HG02610 (cell line): ENCODE results near the gene CSNK2B.

Source experiments
- ATAC-seq: cut with Tn5 transposase; IDR thresholded peaks from one replicate; pipeline ENCODE4 v1.9.1; 2021; ENCODE audit warnings: mild to moderate bottlenecking, moderate library complexity; ENCODE audit not compliant: unreplicated experiment

CSNK2B gene

GRCh38 chr6:31665501-31666336 lies at the start of gene CSNK2B:
Gene CSNK2B, plus strand, starts transcription at chr6:31666080. Its CDS starts 752 bp downstream, at chr6:31666832.
- peak; percentile 74 for ATAC-seq

DNA sequence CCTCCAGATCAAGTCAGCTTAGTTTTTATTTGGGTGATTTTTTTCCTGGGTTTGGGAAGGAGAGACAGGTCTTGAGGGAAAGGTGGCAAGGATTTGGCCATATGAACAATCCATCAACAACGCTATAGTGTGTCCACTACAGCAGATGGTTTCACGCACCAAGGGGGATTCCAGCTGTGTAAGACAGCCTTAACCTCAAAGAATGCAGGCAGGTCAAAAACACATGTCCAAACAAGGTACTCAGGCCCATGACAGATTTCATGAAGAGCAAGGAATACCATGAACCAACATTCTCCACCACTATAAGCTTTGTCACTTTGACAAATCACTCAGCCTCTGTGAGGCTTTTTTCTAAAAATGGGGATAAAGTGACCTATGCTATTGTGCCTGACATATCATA lies 48.9 kb upstream of the CSNK2B start:
- ATAC-seq: no peak

- peak; percentile 81 for ATAC-seq
These were observed 45.9 kb upstream of the CSNK2B start for GRCh38 chr6:31619805-31620585.

GRCh38 chr6:31620586-31621319 lies 45.1 kb upstream of the CSNK2B start, which contains the start of gene PRRC2A:
Gene PRRC2A, plus strand, starts transcription at chr6:31620715. Its CDS starts 2,075 bp downstream, at chr6:31622790.
- ATAC-seq: peak; percentile 50

DNA sequence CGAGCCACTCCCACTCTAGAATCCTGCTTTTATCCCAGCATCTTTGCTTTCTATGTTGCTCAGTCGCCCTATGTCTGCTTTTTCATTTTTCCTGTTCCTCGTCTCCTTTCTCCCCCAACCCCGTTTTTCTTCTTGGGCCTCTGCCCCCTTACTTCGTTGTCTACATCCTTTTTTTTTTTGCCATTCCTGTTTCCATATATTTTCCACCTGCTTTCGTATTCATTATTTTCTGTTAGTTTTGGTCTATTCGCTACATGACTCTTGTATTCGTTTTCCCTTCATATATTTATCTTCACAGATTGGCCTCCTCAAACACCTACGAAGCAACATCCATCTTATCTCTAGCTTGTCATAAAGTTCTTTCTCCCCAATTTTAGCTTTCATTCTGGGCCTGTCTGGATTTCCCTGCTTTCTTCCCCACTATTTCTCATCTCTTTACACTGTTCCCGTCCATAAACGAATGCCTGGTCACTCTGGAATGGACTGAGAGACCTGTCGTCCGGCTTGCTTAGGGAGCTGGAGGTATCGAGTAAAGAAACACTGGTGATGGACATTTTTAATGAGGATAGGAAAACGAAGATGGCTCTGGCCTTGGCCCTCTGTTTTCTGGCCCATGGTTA lies 44.5 kb upstream of the CSNK2B start:
- no peak for ATAC-seq

DNA sequence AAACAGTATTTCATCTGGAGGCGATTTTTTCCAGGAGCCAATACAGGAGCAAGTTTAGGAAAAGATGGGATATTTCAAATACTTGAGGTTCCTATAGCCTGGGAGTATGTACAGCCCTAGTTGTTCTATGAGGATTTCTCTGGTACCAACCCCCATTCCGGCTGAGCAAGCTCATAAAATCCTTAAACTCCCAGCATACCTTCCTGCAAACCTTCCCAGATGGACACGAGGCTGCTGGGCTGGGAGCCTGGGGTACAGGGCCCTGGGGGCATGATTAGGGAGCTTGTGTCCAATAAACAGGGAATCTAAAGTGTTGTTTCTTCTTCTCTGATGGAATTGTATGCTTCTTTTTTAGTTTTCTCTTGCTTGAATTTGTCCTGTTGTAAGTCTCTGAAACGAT lies 43.9 kb upstream of the CSNK2B start:
- ATAC-seq: no peak

GRCh38 chr6:31622684-31623091 lies 43.2 kb upstream of the CSNK2B start:
- ATAC-seq: no peak

GRCh38 chr6:31624070-31624469 lies 41.8 kb upstream of the CSNK2B start:
- no peak for ATAC-seq

DNA sequence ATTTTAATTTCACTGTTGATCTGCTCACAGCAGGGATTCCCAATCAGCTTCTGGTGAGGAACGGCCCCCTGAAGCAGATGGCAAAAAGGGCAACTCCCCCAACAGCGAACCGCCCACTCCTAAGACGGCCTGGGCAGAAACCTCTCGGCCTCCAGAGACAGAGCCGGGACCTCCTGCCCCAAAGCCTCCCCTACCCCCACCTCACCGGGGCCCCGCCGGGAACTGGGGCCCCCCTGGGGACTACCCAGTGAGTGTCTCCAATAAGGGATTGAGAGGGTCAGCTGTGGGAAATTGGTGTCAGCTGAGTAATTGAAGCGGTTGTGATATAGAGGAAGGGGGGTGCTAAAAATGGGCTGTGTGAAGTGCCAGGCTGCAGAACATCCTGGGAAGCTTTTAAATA lies 38.9 kb upstream of the CSNK2B start:
- no peak for ATAC-seq

DNA sequence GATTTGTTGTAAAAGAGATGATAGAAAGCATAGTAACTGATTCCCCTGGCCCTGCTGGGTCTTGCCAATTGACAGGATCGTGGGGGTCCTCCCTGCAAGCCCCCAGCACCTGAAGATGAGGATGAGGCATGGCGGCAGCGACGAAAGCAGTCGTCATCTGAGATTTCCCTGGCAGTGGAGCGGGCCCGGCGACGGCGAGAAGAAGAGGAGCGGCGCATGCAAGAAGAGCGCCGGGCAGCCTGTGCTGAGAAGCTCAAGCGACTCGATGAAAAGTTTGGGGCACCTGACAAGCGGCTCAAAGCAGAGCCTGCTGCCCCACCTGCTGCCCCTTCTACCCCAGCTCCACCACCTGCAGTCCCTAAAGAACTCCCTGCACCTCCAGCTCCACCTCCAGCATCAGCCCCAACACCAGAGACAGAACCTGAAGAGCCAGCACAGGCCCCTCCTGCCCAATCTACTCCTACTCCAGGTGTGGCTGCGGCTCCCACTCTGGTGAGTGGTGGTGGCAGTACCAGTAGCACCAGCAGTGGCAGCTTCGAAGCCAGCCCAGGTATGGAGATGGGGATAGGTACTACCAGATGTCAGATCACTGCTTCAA lies 38.1 kb upstream of the CSNK2B start:
- no peak for ATAC-seq

DNA sequence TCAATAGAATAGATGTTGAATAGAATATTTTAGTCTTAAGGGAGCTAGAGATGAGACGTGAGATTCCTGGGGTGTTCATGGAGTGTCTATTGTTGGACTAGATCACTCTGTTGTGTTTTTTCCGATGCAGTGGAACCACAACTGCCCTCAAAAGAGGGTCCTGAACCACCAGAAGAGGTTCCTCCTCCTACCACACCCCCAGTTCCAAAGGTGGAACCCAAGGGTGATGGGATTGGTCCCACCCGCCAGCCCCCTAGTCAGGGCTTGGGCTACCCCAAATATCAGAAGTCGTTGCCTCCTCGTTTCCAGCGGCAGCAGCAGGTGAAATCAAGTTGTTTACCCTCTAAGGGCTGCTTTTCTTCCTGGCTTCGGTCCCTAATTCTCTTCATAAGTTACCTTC lies 36.9 kb upstream of the CSNK2B start:
- no peak for ATAC-seq

DNA sequence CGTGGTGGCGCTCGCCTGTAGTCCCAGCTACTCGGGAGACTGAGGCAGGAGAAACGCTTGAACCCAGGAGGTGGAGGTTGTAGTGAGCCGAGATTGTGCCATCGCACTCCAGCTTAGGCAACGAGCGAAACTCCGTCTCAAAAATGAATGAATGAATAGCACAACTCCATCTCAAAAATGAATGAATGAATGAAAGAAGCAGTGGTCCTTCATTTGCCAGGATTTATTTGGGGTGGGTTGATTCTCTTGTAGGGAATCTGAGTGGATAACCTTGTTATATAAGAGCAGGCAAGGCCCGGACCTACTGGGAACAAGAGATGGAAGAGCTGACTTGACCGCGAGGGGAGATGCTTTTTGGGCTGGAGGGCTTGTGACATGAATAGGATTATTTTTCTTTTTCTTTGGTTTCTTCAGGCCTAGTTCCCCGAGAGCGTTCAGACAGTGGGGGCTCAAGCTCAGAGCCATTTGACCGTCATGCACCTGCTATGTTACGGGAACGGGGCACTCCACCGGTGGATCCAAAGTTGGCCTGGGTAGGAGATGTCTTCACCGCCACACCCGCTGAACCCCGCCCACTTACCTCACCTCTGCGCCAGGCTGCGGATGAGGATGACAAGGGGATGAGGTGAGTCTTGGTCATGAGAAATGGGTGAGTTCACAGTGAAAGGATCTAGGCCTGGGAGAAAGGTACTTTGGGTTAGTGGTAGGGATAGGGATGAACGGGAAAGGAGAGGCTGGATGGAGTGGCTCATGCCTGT lies 35.5 kb upstream of the CSNK2B start:
- ATAC-seq: no peak

- ATAC-seq: no peak
These were observed 34.7 kb upstream of the CSNK2B start for GRCh38 chr6:31631209-31631608.

- no peak for ATAC-seq
These were observed 34.1 kb upstream of the CSNK2B start for GRCh38 chr6:31631681-31632278.

DNA sequence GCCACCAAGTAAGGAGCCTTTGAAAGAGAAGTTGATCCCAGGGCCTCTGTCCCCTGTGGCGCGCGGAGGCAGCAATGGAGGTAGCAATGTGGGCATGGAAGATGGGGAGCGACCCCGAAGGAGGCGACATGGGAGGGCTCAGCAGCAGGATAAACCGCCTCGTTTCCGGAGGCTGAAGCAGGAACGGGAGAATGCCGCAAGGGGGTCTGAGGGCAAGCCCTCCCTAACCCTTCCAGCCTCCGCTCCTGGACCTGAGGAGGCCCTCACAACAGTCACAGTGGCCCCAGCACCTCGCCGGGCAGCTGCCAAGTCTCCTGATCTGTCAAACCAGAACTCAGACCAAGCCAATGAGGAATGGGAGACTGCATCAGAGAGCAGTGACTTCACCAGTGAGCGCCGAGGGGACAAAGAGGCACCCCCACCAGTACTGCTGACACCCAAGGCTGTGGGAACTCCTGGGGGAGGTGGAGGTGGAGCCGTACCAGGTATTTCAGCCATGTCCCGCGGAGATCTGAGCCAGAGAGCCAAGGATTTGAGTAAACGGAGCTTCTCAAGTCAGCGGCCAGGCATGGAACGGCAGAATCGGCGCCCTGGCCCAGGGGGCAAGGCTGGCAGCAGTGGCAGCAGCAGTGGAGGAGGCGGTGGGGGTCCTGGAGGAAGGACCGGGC lies 33.5 kb upstream of the CSNK2B start:
- ATAC-seq: no peak

- ATAC-seq: no peak
These were observed 32.4 kb upstream of the CSNK2B start for GRCh38 chr6:31633447-31633846.

GRCh38 chr6:31634131-31634530 lies 31.7 kb upstream of the CSNK2B start:
- ATAC-seq: no peak

GRCh38 chr6:31634969-31635575 lies 30.8 kb upstream of the CSNK2B start:
- no peak for ATAC-seq
